ENCODE data around the gene MIS18BP1. TPM values are rescaled to one million over a fixed set of nuclear protein-coding genes. Genes with fewer than 3 reads are reported as not detected.
A peak's percentile ranks its signal among the peaks of the same experiment; 100 is the strongest.

MIS18BP1 gene
- total RNA-seq, 1 donor from 2014 or later: 51.3 TPM

DNA sequence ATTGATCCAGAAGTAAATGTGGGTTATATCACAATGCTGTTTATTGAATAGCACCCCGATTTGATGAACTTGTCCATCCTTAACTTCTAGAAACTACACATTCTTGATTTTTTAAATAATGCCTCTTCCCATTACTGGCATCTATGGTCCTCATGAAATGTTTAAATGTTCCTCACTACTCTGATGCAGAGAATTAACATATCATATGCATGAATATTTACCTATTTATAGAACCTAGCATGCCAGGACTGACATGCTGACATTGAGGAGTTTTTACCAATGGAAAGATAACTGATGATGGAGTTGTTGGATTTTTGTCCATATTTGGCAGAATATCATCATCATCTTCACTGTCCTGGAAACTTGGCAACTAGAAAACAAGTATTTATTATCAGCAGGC lies 42.8 kb downstream of the MIS18BP1 start:
- no peak for TF ChIP-seq CTCF (IDR thresholded peaks at IDR 0.05; ENCODE audit: unreplicated experiment)
- no peak overlapping the region for H3K4me3 Mint-ChIP-seq (ENCODE audit: unreplicated experiment)
- H3K36me3 Mint-ChIP-seq (ENCODE audit: low read depth, unreplicated experiment): peaks cover 30% of the 10 kb centered on the region
- no peak overlapping the region for H3K27ac Mint-ChIP-seq (ENCODE audit: unreplicated experiment)
- DNase-seq (ENCODE audit: low spot score): no peak
- peaks cover 8% of the 10 kb centered on the region for H3K4me1 Mint-ChIP-seq (ENCODE audit: unreplicated experiment)
- H3K27me3 Mint-ChIP-seq (ENCODE audit: unreplicated experiment): peaks cover 2% of the 10 kb centered on the region
- no peaks in the 10 kb centered on the region for H3K9me3 Mint-ChIP-seq (ENCODE audit: unreplicated experiment)

DNA sequence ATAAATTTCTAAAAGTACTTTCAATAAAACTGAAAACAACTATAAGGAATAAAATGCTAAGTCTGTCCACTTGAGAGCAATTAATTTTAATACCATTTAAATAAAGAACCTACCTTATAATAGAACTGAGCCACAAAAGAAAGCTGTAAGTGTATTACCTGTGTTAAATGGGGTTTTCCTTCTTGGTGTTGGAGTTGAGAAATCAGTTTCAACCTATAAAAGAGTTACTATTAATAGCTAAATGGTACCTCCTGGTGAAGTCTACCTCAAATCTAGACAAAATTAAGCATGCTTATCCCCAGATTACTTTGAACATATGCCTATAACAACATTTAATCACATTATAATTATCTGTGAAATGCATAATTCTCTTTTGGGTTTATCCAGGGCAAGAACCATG lies 48.8 kb downstream of the MIS18BP1 start:
- no peak overlapping the region for H3K27ac Mint-ChIP-seq (ENCODE audit: unreplicated experiment)
- TF ChIP-seq CTCF (IDR thresholded peaks at IDR 0.05; ENCODE audit: unreplicated experiment): no peak

GRCh38 chr14:45201905-45202304 lies 51.1 kb downstream of the MIS18BP1 start:
- Mint-ChIP-seq H3K27ac (ENCODE audit: unreplicated experiment) (no peak overlapping the region), H3K36me3 (ENCODE audit: low read depth, unreplicated experiment) (peaks cover 10% of the 10 kb centered on the region), H3K27me3 (ENCODE audit: unreplicated experiment) (no peaks in the 10 kb centered on the region), H3K4me3 (ENCODE audit: unreplicated experiment) (no peak overlapping the region), H3K4me1 (ENCODE audit: unreplicated experiment) (peaks cover 7% of the 10 kb centered on the region), H3K9me3 (ENCODE audit: unreplicated experiment) (no peaks in the 10 kb centered on the region)
- no peak for TF ChIP-seq CTCF (IDR thresholded peaks at IDR 0.05; ENCODE audit: unreplicated experiment)
- peak; percentile 12 for DNase-seq (ENCODE audit: low spot score)

More for the DNA sequence above, 48.8 kb downstream of the MIS18BP1 start:
- DNase-seq (ENCODE audit: low spot score): no peak
- Mint-ChIP-seq H3K9me3 (ENCODE audit: unreplicated experiment) (no peaks in the 10 kb centered on the region), H3K4me1 (ENCODE audit: unreplicated experiment) (peaks cover 2% of the 10 kb centered on the region), H3K36me3 (ENCODE audit: low read depth, unreplicated experiment) (peaks cover 12% of the 10 kb centered on the region), H3K4me3 (ENCODE audit: unreplicated experiment) (no peak overlapping the region), H3K27me3 (ENCODE audit: unreplicated experiment) (no peaks in the 10 kb centered on the region)

GRCh38 chr14:45199230-45199629 lies 53.8 kb downstream of the MIS18BP1 start:
- Mint-ChIP-seq H3K27ac (ENCODE audit: unreplicated experiment) (peak overlapping the region; percentile 12), H3K27me3 (ENCODE audit: unreplicated experiment) (no peaks in the 10 kb centered on the region), H3K4me1 (ENCODE audit: unreplicated experiment) (peaks cover 7% of the 10 kb centered on the region), H3K36me3 (ENCODE audit: low read depth, unreplicated experiment) (peaks cover 6% of the 10 kb centered on the region), H3K4me3 (ENCODE audit: unreplicated experiment) (no peak overlapping the region), H3K9me3 (ENCODE audit: unreplicated experiment) (no peaks in the 10 kb centered on the region)
- TF ChIP-seq CTCF (IDR thresholded peaks at IDR 0.05; ENCODE audit: unreplicated experiment): no peak
- DNase-seq (ENCODE audit: low spot score): no peak

GRCh38 chr14:45198551-45198950 lies 54.5 kb downstream of the MIS18BP1 start:
- Mint-ChIP-seq H3K27me3 (ENCODE audit: unreplicated experiment) (no peaks in the 10 kb centered on the region), H3K27ac (ENCODE audit: unreplicated experiment) (no peak overlapping the region)

More at GRCh38 chr14:45198551-45198950, 54.5 kb downstream of the MIS18BP1 start:
- H3K9me3 Mint-ChIP-seq (ENCODE audit: unreplicated experiment): no peaks in the 10 kb centered on the region
- H3K4me1 Mint-ChIP-seq (ENCODE audit: unreplicated experiment): peaks cover 7% of the 10 kb centered on the region
- no peak for DNase-seq (ENCODE audit: low spot score)
- TF ChIP-seq CTCF (IDR thresholded peaks at IDR 0.05; ENCODE audit: unreplicated experiment): no peak
- H3K4me3 Mint-ChIP-seq (ENCODE audit: unreplicated experiment): no peak overlapping the region
- H3K36me3 Mint-ChIP-seq (ENCODE audit: low read depth, unreplicated experiment): peaks cover 6% of the 10 kb centered on the region
